DMS53 (cell line): Measurements from ENCODE around the gene C14orf180.

Experiments
- DNase-seq: peaks from one replicate; lab custom pipeline; 2025; lab: John Stamatoyannopoulos, UW

C14orf180 gene

GRCh38 chr14:104561632-104562495 is 17.7 kb upstream of the C14orf180 start:
- no peak for DNase-seq

- no peak for DNase-seq
Measured at GRCh38 chr14:104562606-104563005, 17.0 kb upstream of the C14orf180 start.

DNA sequence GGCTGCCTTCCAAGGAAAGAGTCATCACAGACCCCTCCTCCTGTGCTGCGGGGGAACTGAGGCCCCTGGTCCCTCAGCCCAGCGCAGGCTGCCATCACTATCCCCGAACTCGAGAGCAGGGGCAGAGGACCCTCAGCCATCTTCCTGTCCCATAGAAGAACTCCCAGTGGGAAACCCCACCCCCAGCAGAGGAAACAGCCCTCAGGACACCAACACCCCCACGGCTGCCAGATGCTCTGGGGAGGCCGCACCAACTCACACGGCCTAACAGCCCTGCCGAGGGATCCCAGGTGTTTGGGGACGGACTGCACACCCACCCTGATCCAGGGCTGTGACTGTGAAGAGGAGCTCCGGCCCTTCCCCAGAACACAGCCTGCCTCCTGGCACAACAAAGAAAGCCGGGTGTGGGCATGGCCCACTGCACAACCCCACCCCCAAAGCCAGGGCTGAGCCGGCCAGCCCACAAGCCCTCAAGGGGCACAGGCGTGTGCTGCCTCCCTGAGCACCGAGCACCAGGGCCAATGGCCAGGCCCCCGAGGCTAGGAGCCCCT is 16.3 kb upstream of the C14orf180 start:
- no peak for DNase-seq

DNA sequence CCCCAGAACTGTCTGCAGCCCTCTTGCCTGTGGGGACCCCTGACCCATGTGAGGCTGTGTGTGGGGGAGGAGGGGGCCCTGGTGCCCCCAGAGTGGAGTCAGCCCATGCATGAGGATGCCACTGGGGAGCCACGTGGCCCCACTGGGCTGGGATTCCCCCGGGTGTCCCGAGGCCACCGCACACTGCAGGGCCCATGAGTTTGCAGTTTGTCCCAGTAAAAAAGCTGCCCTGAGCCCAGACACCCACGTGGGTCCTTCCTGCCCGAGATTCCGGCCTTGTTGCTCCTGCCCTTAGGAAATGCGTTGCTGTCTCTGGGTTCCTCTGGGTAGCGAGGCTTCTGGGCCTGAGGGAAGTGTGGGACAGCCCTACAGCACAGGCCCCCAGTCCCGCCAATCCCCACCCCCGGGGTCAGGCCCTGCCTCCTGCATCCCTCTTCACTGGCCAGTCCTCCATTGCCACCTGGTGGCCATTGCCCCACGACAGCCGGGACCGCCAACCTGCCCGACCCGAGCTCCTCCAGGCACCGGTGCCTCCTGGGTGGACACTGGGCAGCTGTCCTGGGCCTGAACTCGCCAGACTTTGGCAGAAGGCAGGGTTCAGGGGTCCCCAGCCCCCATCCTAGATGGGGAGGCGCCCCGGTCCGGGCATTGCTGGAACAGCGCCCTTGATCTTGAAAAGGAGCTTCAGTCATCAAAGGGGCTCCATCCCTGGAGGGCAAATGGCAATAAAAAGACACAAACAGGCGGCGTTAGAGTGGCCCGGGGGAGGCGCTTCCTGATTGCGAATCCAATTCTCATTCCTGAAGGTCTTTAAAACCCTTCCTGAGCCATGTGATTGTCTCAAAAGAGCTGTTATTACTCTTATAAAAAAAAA is 15.6 kb upstream of the C14orf180 start:
- peak; percentile 56 for DNase-seq

DNA sequence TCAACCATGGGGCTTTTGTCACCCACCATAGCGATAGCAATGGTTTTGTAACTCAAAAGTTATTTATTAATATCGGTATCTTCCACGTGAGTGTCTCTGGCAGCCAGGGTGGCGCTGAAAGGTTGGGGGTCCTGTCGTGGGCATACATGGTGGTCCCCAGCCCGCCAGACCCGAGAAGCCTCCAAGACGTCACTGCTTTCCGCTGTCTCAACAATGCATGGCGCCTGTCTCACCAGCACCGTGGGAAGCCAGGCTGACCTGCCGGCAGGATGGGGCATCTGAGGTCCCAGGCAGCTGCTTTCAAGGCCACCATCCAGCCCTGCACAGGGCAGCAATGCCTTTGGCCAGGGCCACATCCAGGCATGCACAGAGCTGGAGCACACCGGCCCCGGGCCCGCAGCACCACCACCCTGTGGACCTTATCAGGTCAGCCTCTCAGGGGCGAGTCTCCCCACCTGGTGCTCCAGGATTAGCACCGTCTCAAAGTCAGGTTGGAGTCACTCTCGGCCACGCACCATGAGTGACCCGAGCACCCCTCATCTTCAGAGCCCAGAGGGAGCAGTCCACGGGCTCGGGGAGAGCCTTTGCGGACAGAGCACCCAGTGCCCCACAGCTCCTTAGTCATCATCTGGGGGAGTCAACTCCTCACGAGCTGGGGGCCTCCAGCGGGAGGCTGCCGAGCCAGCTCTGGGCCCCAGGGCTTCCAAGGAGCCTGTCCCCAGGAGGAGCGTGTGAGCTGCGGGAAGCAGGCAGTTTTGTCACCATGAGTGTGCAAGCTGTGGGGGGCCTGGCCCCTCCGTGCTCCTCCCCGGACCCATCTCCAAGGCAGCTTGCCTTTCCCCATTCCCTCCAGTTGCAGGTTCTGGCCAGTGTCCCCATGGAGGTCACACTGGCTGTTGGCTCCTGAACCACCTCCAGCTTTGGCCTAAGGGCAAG is 14.6 kb upstream of the C14orf180 start:
- no peak for DNase-seq

DNA sequence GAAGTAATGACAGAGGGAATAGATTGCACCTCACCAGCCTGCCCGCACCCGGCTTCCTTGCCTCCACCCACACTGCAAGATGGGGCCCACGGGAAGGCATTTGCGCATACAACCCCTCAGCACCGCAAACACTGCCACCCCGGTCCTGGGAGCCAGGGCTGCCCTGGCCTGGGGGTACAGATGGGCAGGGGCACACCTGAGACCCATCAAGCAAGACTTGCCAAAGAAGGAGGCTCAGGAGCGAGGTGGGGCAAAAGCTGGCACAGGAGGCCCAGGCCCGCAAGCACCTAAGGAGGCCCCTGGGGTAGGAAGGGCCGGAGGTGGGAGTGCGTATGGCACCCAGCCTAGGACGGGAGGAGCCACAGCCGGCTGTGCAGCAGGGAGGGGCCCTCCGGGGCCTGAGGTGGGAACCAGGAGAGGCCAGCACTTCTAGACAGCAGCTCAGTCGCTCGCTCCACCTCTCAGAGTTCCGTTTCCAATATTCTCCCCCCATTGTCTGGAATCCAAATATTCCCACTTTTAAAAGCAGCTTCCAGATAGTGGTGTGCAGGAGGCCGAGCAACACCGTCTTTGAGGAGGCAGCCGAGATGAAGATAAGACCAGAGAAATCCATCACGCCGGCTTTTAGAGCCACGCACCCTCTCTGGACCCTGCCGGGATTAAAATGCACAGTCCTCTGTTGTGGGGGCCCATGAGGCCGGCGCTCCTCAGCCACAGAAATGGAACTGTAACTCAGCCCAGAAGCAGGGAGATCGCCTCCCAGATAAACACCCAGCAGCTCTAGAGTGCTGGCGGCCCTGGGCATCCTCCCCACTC is 12.2 kb upstream of the C14orf180 start:
- no peak for DNase-seq

DNA sequence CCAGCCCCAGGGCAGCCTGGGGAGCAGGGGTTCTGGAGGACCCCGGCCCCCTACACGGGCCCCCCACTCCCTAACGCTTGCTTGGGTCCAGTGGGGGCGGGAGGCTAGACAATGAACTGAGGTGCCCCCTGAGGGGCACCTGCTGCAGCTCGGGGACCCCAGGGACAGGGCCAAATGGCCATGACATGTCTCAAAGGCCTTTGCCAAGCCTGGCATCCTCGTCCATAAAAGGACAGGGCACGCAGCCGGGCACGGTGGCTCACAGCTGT is 11.7 kb upstream of the C14orf180 start:
- DNase-seq: no peak

- no peak for DNase-seq
Measured at GRCh38 chr14:104568620-104569019, 10.9 kb upstream of the C14orf180 start.

GRCh38 chr14:104569435-104569834 is 10.1 kb upstream of the C14orf180 start:
- no peak for DNase-seq

DNA sequence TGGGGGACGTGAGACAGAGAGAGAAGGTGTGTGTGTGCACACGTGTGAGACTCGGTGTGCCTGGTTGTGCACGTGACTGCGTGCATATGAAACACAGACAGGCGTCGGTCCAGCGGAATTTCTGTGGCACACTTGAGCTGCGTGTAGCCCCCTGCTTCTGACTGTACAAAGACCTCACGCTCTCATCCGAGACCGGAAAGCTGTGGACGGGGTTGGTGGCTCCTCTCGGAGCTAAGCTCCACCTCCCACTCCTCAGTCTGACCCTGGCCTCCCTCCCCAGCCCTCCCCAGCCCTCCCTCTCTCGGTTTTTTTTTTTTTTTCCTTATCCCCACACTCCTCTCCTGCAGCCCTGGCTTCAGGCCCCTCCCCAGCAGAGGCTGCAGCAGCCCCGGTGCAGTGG is 8.3 kb upstream of the C14orf180 start:
- no peak for DNase-seq

GRCh38 chr14:104572024-104572626 is 7.4 kb upstream of the C14orf180 start:
- no peak for DNase-seq

DNA sequence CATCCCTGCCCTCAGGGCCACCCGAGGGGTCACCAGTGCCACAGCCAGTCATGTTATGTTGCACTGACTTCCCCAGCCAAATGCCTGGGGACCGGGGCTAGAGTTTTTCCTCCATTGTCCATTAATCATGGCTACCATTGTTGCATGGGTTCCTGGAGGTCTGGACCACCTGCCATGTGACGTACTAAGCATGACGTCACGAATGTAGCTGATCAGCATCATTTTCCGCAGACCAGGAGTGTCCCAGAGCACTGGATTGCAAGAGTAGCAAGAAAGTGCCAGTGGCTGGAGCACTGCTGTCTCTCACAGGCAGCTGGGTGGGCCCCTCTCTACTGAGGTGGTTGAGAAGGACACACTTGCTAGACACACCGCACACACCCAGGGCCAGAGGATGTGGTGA is 6.9 kb upstream of the C14orf180 start:
- no peak for DNase-seq

DNA sequence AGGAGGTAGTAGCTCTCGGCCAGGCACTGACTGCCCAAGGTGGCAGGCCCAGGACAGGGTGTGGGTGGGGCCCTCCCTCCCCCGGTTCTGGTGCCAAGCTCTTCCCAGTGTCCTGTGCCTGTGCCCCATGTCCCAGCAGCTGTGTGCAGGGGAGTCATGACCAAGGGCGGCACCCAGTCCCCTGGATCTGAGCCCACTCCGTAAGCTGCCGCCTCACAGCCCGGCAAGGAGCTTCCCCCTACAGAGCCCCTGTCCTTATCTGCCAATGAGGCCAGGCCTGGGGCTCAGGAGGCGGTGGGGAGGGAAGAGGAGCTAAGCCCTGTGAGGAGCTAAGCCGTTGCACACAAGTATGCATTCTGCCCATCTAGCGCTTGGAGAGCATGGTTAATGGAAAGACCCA is 5.6 kb upstream of the C14orf180 start:
- no peak for DNase-seq

DNA sequence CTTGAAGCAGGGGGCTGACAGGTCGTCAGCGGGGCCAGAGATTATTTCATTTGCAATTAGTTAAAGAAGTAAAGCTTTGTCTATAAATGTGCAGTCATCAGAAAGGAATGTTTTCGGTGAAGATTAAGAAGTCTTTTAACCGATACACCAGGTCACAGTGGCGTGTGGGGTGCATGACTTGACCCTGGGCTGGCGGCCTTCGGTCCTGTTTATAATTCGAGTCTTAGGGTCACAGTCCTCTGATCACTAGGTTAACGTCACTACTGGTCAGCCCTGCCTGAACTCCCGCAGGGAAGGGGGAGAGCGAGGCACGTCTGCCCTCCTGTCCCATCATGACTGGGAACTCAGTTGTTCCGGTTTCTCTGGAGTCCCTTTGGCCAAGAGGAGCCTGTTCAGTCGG is 5.0 kb upstream of the C14orf180 start:
- DNase-seq: no peak

DNA sequence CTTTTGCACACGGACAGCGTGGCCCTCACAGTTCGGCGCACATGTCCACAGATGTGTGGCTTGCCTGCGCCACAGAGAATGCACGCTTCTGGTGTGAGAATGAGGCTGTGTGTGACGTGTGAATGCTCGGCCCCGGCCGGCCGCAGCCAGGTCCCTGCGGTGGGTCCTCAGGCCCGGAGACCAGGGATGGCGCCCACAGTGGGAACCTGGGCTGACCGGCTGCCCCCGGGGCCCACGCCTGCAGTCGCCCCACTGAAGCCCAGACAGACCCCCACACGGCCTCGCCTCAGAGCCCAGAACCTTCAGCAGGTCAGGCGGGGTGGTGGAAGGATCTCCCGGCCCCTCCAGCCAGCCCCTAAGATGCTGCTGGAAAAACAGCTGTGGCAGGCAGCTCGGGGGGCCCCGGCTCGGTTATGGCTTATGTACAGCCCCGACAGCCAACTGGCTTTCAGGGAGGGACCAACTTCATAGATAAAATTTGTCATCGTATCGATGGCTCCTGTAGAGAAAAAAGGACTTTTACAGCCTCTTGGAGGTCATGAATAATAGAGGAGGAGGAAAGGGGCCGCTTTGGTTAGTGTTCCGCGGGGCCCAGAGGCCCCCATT is 4.5 kb upstream of the C14orf180 start:
- no peak for DNase-seq

DNA sequence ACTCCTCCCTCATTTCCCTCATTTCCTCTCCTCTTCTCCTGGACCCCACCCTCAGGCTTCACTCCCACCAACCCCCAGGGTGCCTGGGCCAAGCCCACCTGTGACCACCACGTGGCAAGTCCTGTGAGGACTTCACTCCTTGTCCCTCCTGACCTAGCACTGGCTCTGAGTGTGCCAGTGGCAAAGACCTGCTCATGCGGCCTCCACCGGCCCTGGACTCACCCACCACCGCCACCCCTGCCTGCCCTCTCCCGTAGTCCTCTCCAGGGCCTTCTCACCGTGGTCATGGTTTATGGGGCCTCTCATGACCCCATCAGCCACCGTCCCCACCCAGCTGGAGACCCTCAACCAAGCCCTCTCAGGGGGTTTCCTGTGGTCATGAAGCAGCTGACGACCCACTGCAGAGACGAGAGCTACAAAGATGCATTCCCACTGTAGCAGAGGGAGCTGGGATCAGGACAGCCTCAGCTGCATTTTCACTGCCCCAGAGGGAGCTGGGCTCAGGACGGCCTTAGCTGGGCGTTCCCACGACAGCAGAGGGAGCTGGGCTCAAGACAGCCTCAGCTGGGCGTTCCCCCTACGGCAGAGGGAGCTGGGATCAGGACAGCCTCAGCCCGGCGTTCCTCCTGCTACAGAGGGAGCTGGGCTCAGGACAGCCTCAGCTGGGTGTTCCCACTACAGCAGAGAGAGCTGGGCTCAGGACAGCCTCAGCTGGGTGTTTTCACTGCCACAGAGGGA is 3.2 kb upstream of the C14orf180 start:
- no peak for DNase-seq

DNA sequence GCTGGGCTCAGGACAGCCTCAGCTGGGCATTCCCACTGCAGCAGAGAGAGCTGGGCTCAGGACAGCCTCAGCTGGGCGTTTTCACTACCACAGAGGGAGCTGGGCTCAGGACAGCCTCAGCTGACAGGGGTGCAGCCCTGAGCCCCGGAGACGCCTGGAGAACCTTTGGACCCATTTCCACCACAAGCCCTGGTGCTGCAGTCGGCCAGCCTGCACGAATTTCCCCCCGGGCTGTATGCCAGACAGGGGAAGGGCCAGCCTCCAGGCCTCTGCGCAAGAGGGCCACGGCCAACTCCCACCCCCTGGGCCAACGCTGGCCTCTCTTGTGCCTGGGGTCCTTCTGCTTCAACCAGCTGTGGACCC is 2.6 kb upstream of the C14orf180 start:
- DNase-seq: no peak

DNA sequence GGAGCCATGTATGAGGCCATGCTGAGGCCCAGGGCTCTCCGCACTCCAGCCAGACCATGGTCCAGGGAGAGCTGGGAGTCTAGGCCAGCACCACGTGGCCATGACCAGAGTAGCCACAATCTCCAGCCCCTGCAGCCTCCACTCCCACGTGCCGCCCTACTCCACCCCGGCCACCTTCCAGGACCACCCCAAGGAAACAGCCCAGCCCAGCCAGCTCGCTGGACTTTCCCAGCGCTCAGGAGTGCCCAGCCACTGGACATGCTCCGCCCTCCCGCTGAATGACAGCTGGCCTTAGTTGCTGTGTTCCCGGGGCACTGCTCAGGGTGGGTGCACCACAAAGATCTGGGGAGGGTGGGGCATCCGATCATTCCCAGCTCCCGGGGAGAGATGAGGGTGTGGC is 2.1 kb upstream of the C14orf180 start:
- no peak for DNase-seq

DNA sequence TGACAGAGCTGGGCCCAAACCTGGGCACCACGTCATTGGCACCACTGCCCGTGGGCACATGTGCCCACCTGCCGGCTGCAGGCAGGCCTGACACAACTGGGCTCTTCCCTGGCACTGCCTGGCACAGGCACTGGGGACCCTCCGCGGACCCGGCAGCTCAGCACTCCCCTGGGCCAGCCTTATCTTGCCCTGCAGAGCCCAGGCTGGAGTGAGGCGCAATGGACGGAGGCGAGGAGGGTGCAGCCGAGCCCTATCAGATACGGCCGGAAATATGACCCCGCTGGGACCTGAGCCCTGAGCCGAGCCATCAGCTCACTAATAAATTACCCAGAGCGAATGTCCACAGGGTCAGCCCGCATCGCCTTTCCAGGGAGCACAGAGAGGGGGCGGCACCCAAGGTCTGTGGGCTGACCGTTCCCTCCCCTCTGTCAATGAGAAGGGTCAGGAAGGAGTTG is 1.7 kb upstream of the C14orf180 start:
- DNase-seq: no peak

- DNase-seq: no peak
Measured at GRCh38 chr14:104578321-104578720, 1.2 kb upstream of the C14orf180 start.
